ENCODE data around the gene ITPK1. TPM values are rescaled to one million over a fixed set of nuclear protein-coding genes. Genes with fewer than 3 reads are reported as not detected.

ITPK1 gene
- total RNA-seq, 1 experiment from 2014 or later = 18.8 TPM

DNA sequence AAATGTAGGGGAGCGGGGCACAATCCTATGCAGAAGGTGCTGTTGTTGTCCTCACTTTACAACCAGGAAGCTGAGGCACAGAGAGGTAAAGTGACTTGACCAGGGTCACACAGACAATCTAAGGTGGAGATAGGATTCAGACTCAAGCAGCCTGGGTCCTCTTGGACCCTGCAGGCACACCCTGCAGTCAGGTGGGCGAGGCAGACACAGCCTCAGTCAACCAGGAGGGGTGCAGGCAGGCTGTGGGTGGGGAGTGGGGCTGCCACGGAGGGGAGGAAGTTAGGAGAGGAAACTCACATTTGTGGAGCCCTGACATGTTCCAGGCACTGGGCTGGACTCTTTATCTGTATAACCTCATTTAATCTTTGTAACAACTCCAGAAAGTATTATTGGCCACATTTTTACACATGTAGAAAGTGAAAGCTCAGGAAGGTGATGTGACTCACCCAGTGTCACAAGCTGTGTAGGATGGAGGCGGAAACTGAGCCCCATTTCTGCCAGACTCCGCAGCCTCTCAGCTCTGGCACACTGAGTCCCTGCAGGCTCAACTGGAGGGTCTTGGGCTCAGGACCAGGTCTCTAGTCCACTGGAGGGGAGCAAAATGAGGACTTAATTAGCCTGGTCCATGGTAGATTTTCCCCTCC lies 217.7 kb downstream of the ITPK1 start:
- DNase-seq (ENCODE audit: low spot score) = no peak

DNA sequence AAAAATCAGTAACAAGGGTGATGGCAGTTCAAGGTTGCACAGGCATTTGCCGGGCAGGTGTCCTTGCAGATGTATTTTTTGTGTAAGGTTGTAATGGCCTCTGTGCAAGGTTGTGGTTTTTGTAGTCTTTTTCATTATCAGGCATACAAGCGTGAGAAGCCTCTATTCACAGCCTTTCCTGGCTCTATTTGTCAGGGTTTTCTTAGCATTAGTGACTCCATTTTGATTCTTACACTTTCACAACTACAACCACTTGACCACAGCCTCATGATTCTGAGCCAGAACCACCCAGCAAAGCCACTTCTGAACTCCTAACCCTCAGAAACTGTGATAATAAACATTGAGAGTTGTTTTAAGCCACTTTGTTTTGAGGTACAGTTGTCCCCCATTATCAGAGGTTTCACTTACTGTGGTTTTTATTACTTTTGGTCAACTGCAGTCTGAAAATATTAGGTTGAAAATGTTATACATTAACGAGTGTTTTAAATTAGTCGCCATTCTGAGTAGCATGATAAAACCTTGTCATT lies 220.3 kb downstream of the ITPK1 start:
- DNase-seq (ENCODE audit: low spot score) = no peak

DNA sequence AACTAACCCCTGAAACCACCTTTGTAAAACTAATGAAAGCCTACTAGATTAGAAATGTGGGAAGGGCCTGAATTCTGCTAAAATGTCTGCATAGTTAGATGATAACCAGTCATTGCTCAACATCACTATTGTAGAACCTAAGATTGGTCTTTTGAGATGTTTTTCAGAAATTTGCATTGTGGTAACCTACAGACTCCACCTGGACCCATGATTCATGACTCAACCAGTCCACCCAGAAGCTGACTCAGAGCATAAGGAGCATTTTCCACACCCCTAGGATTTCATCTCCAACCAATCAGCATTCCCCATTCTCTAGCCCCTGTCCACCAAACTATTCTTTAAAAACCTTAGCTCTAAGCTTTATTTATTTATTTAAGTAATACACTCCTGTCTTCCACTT lies 223.1 kb downstream of the ITPK1 start:
- no peak for DNase-seq (ENCODE audit: low spot score)

DNA sequence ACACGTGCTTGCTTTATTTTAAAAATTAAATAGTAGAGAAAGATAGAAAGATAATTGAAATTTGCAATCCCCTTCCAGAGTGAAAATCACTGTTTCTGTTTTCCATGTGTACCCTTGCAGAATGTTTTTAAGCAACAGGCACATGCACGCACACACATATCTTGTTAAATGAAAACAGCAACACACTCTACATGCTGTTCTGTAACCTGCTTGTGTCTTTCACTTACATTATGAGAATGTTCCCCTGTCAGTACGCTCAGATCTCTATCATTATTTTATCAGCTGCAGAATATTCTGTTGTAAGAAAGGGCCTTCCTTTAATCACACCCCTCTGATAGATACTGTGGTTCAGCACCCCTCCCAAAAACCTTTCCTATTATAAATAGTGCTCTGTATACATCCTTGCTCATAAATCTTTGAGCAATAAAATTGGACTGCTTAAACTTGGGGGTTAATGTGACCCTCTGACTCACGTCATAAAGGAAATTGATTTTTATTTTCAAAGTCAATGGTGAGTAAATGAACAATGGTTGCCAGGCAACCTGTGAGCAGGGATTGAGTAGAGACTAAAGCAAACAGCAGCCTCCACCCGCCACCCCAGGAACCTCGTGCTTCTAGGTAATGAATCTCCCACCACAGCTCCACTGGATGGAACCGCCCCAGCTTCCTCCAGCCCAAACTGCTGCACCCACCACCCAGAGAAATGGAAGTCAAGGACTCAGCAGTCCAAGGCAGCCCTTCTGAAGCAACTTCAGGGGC lies 224.7 kb downstream of the ITPK1 start:
- DNase-seq (ENCODE audit: low spot score) = no peak

DNA sequence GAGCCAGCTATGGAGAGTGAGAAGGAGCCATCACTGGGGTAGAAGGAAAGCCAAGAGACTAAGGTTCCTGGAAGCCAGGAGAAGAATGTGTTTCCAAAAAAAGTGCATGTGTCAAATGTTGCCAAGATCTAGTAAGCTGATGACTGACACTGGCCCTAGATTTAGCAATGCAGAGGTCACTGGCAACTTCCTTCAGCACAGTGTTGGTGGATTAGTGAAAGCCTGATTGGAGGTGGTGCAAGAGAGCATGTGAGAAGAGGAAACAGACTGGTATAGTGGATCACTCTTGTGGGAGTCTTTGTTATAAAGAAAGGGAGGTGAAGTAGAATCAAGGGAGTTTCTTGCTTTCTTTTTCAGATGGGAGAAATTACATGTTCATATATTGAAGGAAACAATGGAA lies 226.8 kb downstream of the ITPK1 start:
- DNase-seq (ENCODE audit: low spot score) = no peak

DNA sequence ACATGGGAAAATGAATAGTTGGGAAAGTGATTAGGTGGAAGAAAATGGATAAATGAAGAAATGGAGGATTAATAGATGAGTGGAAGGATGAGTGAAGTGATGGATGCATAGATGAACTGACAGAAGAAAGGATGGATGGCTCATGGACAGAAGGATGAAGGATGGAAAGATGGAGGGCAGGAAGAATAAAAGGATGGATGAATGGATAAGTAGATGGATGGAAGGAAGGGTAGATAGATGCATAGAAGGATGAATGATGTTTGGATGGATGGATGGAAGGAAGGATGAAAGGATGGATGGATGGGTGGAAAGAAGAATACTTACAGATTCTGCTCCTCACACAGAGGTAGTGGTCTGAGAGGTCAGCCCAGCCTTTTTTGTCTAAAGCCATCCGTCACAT lies 228.6 kb downstream of the ITPK1 start:
- DNase-seq (ENCODE audit: low spot score) = no peak

Other genes with a start within 250 kb of the ITPK1 start
- not detected in 2 replicates for gene CHGA, start 192.8 kb downstream of the ITPK1 start, total RNA-seq (2014; rRNA removed; shearing (Covaris generic))
- 8.9 and 9.1 TPM in 2 replicates for gene MOAP1, start 69.0 kb upstream of the ITPK1 start, total RNA-seq (2014; rRNA removed; shearing (Covaris generic))
- gene LYSET, start 69.4 kb upstream of the ITPK1 start, total RNA-seq (2014; rRNA removed; shearing (Covaris generic)) = 22.7 and 28.7 TPM in 2 replicates
- 28.8 and 34.8 TPM in 2 replicates for gene GON7, start 91.1 kb upstream of the ITPK1 start, total RNA-seq (2014; rRNA removed; shearing (Covaris generic))
- 28.4 and 39.5 TPM in 2 replicates for gene UBR7, start 91.3 kb upstream of the ITPK1 start, total RNA-seq (2014; rRNA removed; shearing (Covaris generic))
- 11.0 and 12.4 TPM in 2 replicates for gene BTBD7, start 217.1 kb upstream of the ITPK1 start, total RNA-seq (2014; rRNA removed; shearing (Covaris generic))
- gene COX8C, start 231.3 kb upstream of the ITPK1 start, total RNA-seq (2014; rRNA removed; shearing (Covaris generic)) = not detected in 2 replicates

All from H4 (cell line).